ENCODE data around the gene SNX25.
"Not testable (repeated sequence)": the region's sequence is repeated elsewhere in the genome, so short reads cannot be mapped to it uniquely, and the experiment has no call there.

Gene SNX25

DNA sequence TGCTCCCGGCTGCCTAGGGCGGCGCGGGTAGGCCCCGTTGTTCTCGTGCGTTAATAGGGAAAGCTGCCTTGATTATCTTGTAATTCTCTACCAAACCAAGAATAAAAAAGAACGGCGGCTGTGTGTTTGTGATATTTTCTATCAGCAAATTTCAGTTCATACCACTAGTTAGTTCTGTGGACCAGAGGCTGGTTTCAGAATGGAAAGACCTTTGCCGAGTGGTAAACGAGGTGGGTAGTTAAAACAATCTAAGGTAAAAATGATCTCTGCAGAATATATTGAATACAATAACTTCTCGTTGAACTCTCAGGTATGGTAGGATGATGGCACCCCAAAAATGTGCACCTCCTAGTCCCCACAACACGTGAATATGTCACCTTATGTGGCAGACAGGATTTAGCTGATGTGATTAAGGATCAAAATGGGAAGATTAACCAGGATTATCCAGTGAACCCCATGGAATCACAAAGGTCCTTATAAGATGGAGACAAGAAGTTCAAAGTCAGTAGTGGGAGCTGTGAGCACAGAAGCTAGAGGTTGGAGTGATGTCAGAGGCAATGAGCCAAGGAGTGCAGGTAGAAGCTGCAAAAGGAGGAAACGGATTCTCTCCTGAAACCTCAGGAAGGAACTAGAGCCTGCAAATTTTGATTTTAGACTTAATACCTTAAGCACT is 5.0 kb upstream of the SNX25 start:
- in situ Hi-C loops (cut with MboI; ENCODE audit: low sequenced_read_pairs) = no loop called here

DNA sequence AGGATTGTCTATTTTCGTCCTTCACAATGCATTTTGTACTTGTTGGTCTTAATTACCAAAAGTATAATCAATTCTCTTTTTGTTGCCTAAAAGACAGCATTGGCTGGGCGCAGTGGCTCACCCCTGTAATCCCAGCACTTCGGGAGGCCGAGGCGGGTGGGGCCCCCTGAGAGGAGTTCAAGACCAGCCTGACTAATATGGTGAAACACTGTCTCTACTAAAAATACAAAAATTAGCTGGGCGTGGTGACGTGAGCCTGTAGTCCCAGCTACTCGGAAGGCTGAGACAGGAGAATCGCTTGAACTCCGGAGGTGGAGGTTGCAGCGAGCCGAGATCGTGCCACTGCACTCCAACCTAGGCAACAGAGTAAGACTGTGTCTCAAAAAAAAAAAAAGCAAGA is 4.3 kb upstream of the SNX25 start:
- in situ Hi-C loops (cut with MboI; ENCODE audit: low sequenced_read_pairs) = not testable (repeated sequence)

DNA sequence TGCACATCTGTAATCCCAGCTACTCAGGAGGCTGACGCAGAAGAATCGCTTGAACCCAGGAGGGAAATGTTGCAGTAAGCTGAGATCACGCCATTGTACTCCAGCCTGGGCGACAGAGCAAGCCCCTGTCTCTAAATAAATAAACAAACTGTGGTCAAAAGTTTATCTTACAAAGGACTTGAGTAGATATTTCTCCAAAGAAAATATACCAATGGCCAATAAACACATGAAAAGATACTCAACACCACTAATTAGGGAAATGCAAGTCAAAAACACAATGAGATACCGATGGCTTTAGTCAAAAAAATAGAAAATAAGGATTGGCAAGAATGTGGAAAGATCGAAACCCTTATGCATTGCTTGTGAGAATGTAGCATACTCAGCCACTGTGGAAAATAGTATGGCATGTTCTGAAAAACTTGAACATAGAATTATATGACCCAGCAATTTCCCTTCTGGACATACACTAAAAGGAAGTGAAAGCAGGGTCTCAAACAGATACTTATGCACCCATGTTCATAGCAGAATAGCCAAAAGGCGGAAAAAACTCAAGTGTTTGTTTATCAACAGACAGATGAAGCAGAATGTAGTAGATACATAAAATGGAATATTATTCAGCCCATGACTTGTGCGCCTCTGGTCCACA is 3.6 kb upstream of the SNX25 start:
- in situ Hi-C loops (cut with MboI; ENCODE audit: low sequenced_read_pairs) = no loop called here

DNA sequence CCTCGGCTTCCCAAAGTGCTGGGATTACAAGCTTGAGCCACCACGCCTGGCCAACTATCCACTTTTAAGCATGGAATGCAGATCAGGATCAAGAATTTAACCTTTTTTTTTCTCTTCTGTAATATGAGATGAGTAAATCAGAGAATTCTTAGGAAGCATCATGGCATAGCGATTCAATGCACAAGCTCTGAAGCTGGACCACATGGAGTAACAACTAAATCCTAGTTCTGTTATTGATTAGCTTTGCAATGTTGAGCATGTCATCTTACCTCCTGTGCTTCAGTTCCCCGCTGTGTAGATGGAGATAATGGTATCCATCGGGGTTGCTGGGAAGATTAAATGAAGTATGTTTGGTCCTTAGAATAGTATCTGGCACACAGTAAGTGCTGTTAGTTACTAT is 1.9 kb upstream of the SNX25 start:
- in situ Hi-C loops (cut with MboI; ENCODE audit: low sequenced_read_pairs) = no loop called here

DNA sequence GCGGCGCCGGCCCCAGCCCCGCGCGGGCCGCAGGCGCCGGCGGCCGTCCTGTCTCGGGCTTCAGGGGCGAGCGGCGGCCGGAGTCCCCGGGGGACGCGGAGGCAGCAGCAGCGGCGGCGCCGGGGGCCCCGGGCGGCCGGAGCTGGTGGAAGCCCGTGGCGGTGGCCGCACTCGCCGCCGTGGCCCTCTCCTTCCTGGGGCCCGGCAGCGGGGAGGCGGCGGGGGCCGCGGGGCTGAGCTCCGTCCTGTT is 379 bp downstream of the SNX25 start:
- in situ Hi-C loops (cut with MboI; ENCODE audit: low sequenced_read_pairs) = not testable (repeated sequence)

DNA sequence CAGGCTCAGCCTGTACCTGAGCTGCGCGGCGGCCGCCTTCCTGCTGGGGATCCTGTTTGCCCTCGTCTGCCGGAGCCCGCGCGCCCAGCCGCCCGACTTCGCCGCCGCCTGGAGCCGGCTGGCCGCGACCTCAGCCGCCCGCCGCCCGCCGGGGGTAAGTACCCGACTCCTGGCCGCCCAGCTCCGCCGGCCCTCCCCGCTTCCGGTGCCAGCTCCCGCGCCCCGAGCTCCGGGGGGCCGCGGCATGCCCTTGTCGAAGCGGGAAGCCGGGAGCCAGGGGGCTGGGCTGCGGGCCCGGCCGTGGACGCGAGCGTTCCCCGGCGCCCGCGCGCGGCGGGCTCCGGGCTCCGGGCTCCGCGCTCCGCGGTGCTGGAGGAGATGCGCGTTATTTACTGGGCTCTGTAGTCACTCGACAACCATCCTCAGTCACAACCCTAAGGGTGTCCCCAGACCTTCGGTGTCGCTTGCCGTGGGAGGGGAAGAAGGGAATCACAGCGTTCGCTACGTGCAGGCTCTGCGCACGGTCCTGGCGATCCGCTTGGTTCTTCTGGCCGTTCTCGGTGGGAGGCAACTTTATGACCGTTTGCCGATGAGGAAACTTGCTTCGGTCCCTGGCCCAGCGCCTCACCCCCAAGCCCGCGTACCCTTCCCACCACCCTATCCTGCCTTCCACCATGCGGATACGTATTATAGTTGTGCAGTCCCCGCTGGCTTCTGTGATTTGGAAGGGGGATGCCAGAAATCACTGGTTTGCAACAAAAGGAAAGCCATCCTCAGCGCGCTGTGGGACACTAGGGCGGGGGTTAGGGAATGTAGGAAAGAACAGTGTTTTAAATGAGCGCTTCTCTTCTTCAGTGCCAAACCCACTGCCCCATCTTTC is 944 bp downstream of the SNX25 start:
- in situ Hi-C loops (cut with MboI; ENCODE audit: low sequenced_read_pairs) = no loop called here

DNA sequence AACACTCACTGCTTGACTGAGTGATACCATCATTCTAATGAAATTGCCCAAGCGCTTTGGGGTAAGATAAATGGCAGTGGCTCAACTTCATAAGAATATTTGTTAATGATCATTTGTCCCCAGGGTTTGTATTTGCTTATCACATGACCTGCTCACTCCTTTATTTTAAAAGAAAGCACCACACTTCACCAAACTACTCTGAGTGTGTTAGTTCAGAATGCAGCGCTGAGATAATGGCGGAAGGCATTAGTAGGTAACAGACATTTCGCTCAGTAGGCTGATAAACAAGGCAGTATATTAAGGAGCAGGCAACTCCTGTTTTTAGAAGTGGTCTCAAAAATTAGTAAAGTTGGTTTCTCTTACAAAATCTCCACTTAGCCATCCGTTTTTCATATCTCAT is 1.6 kb downstream of the SNX25 start:
- in situ Hi-C loops (cut with MboI; ENCODE audit: low sequenced_read_pairs) = no loop called here

DNA sequence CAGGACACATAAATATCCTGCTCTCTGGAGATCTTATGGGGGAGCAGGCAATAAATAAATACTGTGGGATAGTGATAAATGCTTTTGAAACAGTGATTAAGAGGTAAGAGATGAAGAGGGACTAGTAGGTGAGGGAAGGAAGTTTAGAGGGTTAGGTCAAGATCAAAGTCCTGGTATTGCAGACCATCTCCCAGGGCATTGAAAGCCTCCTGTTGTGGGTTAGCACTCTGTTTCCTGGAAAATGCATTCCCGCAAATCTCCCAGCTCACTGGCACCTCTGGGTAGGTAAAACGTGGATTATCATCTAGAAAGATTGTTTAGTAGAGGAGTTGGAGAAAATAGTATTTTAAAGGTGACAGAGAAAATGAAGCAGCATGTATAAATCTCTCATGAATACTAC is 2.2 kb downstream of the SNX25 start:
- in situ Hi-C loops (cut with MboI; ENCODE audit: low sequenced_read_pairs) = no loop called here

DNA sequence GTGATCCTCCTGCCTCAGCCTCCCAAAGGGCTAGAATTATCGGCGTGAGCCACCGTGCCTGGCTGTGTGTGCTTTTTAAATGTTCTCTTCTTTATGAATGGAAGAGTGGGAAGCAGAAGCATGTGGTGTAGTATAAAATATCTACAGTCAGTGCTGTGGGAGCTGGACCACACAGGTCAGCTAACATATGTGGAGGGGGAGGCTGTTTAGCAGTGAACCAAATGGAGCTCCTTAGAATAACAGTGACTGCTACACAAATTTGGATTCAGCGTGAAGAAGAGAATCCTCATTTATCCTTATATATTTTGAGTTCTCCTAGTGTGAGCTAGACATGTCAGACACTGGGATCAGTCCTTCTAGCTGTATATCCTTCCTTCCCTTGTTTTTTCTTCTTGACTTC is 3.2 kb downstream of the SNX25 start:
- in situ Hi-C loops (cut with MboI; ENCODE audit: low sequenced_read_pairs) = no loop called here

DNA sequence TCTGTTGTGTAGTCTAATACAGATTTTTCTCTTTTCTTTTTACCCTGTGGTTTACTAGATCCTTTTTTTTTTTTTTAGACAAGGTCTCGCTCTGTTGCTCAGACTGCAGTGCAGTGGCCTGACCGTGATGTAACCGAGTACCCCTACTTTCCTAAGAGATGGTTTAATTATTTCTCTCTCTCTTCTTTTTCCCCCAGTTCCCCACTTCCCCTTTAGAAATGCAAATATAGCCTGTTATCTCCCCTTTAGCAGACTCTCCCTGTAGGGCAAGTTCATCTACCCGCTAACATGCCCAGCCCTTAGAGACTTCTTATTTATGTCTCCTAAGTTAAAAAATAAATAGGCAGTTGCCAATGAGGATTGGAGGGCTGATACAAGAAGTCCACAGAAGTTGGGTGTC is 4.5 kb downstream of the SNX25 start:
- in situ Hi-C loops (cut with MboI; ENCODE audit: low sequenced_read_pairs) = no loop called here

DNA sequence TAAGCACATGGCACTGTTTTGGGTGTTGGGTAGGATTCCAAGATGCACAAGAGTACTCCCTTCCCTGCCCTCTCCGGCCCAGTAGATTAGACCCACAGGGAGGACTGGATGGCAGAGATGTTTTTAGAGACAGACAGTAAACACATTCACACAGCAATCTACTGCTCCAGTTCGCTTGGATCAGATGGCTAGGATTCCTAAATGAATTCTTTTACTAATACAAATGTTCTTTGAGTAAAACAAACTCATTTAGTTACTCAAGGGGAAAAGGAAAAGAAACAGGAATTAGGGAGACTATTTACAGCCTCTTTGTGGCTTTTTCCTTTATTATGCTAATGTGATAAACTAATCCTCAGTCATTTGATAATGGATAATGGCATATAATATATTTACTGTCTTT is 5.9 kb downstream of the SNX25 start:
- in situ Hi-C loops (cut with MboI; ENCODE audit: low sequenced_read_pairs) = no loop called here

DNA sequence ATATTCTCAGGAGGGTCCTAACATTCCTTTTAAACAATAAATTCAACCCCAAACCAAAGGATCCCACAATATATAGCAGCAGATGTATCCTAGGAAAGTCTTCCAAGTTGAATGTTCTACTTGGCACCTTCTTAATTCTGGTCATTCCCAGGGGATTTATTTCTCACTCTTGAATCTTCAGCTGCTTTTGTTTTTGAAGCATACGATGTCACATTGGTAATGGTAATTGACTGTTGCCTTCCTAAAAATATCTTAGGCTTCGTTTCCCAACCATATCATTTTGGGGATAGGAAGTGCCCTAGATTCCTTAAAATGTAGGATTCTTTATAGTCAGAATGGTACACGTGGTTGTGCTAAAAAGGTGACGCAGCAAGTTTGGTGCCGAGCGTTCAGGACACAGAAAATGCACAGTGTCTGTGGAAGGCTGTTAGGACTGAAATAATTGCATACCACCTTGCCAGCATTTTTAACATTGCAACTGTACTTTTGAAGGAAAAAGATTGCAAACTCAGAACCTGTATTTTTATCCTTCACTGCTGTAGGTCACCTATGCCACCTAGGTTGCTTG is 8.1 kb downstream of the SNX25 start:
- in situ Hi-C loops (cut with MboI; ENCODE audit: low sequenced_read_pairs) = no loop called here

DNA sequence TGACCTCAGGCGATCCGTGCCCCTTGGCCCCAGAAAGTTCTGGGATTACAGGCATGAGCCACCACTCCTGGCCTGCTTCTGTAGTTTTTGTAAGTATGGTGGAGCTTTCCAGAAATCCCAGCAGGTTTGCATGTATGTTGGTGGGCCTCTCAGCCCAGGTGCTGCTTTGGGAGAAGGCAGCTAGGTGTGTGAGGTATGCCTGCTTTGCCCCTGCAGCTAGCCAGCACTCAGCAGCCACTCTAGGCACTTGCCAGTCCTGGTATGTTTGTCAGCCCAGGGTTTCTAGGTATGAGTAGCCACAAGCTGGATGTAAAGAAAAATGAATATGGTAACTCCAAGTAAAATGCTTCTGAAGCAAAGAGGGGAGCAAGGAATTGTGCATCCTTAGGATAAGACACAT is 8.9 kb downstream of the SNX25 start:
- in situ Hi-C loops (cut with MboI; ENCODE audit: low sequenced_read_pairs) = no loop called here

DNA sequence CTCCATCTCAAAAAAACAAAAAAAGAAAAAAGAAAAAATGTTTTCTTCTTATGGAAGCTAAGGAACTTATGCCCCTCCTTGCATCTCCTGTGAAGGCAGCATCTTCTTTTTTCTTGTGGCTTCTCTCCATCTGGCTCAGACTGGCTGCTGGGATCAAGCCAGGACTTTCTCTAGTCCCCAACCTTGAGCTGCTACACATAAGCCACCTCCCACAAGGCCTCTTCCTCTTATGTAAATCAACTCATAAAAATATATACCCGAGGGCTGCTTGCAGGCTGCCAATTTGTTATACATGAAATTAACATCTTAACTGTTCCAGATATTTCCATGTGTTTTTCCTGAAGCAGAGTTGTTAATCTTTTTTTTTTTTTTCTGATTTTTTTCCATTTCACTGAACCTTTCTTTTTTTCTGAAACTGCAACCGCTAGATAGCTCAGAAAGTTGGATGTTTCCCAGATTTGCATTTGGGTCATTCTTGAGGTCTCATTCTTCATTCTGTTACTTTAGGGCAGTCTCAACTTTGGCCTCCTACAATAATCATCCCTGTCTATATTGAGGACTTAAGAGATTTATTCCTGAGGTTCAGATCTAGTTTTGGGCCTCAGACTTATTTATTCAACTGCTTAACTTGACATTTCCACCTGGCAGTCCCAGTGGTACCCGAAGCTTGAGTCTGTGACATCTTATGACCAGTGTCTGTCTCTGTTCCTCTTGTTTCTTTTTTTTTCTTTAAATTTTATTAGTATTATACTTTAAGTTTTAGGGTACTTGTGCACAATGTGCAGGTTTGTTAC is 10.3 kb downstream of the SNX25 start:
- in situ Hi-C loops (cut with MboI; ENCODE audit: low sequenced_read_pairs) = no loop called here

DNA sequence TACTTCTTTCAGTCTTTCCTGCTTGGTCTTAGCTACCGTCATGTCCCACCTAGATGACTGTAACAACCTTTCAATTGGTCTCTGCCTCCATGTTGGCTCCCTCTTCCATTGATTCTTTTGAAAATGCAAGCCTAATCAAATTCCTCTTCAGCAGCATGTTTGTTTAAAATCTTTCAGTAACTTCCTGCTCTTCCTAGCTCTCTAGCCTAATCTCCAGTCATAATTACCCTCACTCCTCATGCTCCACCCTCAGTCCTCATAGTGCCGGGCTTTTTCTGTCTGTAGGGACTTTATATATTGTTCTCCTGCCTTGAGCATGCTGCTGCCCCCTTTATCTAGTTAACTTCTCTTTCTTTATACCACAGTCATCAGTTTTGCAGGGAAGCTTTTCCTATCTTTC is 12.1 kb downstream of the SNX25 start:
- in situ Hi-C loops (cut with MboI; ENCODE audit: low sequenced_read_pairs) = no loop called here

DNA sequence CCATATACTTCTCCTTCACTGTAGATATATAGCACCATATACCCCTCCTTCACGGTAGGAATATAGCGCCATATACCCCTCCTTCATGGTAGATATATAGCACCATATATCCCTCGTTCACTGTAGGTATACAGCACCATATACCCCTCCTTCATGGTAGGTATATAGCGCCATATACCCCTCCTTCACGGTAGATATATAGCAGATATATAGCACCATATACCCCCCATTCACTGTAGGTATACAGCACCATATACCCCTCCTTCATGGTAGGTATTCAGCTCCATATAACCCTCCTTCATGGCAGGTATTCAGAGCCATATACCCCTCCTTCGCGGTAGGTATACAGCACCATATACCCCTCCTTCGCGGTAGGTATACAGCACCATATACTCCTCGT is 12.5 kb downstream of the SNX25 start:
- in situ Hi-C loops (cut with MboI; ENCODE audit: low sequenced_read_pairs) = no loop called here

DNA sequence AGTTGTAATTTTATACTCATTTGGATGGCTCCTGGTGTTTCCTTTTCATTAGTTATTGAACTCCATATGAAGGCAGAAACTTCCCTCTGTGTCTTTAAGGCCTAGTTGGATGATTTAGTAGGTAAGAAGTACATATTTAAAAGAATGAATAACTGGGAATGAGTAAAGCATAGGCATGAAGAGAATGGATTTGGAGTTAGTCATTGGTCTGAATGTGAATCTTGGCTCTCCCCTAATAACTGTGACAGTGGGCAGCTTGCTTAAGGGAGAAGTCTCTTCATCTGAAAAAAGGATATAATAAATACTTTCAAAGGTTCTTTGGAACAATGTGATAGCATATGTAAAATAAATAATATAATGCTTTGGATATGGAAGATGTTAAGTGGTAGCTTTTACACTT is 13.2 kb downstream of the SNX25 start:
- in situ Hi-C loops (cut with MboI; ENCODE audit: low sequenced_read_pairs) = no loop called here

DNA sequence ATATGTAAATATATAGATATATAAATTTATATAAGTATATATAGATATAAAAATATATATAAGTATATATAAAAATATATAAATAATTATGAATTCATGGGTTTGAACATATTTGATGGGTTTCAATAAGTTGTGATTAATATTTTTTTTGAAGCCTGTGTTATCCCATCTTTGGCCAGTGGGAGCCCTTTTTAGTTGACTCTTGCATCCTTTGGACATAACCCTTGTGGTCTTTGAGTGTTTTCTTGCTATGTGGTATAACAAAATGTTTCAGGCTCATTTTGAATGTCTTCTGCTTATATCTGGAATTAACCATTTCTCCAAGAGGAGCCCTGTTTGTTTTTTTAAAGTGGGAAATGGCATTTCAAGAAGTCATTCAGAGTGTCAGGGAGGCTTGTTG is 15.2 kb downstream of the SNX25 start:
- in situ Hi-C loops (cut with MboI; ENCODE audit: low sequenced_read_pairs) = no loop called here

DNA sequence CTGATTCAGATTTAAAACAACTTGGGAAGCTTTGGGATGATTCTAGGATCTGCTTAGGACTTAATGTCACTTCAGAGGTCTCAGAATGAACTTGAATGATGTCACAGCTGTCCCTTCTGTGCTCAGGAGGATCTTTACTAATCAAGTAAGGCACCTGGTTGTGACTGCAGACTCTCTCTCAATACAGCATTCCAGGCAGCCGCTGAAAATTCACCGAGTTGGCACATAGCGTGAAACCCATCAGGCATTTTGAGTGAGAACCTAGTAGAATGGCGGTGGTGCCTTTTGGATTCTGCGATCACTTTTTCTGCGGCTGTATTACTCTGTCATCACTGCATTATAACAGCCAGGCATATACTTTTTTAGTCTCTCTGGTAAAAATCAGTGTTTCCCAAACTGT is 16.5 kb downstream of the SNX25 start:
- in situ Hi-C loops (cut with MboI; ENCODE audit: low sequenced_read_pairs) = no loop called here

DNA sequence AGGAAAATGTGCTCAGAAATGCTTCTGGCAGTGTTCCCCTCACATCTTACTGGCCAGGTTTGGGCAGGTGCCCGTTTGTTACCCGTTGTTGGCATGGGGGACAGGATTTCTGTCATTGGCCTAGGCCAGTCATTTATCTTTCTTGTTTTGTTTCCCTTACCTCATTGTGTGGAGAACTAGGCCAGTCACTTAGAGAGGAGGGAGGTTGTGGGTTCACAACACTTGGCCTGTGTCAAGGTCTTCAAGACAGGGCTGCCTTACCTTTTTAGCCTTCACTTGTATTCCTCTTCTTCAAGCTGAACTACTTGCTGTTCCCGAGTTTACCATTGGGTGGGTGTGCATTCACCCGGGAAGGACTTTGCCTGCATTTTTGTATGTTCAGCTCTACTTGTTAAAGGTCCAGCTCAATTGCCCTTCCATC is 17.7 kb downstream of the SNX25 start:
- in situ Hi-C loops (cut with MboI; ENCODE audit: low sequenced_read_pairs) = no loop called here

DNA sequence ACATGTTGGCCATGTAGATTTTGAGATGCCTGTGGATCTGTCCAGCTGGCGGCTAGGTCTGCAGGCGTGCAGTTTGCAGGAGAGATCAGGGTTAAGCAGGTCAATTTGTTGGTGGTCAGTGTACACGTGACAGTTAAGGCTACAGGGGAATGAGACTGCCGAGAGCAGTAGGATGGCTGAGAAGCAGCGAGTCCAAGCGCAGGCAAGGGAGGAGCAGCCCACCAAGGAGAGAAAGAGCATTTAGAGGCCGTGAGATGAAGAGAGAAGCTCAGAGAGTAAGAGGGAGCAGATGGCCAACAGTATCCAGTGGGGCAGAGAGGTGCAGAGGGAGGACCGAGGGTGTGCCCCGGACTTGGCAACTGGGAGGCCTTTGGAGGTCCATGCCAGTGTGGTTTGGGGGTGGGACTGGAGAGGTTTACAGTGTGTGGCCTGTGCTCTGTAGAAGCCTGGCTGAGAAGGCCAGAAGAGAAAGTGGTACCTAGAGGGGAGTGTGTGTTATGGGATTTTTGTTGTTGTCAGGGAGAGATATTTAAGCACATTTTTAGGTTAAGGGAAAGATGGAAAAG is 18.4 kb downstream of the SNX25 start:
- in situ Hi-C loops (cut with MboI; ENCODE audit: low sequenced_read_pairs) = no loop called here
